ENCODE data around the gene FANCC. TPM values are rescaled to one million over a fixed set of nuclear protein-coding genes. Genes with fewer than 3 reads are reported as not detected.
"Not testable (repeated sequence)": the region's sequence is repeated elsewhere in the genome, so short reads cannot be mapped to it uniquely, and the experiment has no call there.

The FANCC gene
- total RNA-seq, 6 experiments from 2014 or later, result 4.7 to 7.1 (median 5.7) TPM

DNA sequence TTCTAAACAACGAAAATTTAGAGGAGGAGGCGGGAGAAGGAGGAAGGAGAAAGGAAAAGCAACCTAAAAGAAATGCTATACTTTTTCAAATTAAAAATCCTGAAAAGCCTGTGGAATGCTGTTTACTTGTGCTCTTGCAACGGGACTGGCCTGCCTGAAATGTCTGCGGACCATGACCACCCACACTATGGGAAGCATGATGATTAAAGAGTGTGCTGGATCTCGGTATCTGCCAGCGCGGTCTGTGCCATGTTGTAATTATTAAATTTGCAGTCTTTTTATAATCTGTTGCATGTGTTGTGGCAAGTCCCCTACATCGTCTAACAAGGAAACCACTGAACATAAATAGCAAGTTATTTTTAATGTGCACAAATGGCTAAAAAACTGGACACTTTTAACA is 111.4 kb downstream of the FANCC start:
- no peaks in the 10 kb centered on the region for H3K9me3 Mint-ChIP-seq
- H3K4me3 Mint-ChIP-seq, result peak overlapping the region; percentile 79; the same call in 1 of the 2 replicates
- H3K27ac Mint-ChIP-seq, result peak overlapping the region; percentile 15; the same call in 1 of the 2 replicates
- TF ChIP-seq, protein P1, sequence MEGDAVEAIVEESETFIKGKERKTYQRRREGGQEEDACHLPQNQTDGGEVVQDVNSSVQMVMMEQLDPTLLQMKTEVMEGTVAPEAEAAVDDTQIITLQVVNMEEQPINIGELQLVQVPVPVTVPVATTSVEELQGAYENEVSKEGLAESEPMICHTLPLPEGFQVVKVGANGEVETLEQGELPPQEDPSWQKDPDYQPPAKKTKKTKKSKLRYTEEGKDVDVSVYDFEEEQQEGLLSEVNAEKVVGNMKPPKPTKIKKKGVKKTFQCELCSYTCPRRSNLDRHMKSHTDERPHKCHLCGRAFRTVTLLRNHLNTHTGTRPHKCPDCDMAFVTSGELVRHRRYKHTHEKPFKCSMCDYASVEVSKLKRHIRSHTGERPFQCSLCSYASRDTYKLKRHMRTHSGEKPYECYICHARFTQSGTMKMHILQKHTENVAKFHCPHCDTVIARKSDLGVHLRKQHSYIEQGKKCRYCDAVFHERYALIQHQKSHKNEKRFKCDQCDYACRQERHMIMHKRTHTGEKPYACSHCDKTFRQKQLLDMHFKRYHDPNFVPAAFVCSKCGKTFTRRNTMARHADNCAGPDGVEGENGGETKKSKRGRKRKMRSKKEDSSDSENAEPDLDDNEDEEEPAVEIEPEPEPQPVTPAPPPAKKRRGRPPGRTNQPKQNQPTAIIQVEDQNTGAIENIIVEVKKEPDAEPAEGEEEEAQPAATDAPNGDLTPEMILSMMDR (IDR thresholded peaks at IDR 0.05), result no peak
- DNase-seq, result no peak
- H3K27me3 Mint-ChIP-seq (ENCODE audit: insufficient read depth), result no peaks in the 10 kb centered on the region; the same call in 1 of the 2 replicates
- H3K36me3 Mint-ChIP-seq (ENCODE audit: low read depth), result no peaks in the 10 kb centered on the region
- peaks cover 23% of the 10 kb centered on the region for H3K4me1 Mint-ChIP-seq (ENCODE audit: low read depth)

DNA sequence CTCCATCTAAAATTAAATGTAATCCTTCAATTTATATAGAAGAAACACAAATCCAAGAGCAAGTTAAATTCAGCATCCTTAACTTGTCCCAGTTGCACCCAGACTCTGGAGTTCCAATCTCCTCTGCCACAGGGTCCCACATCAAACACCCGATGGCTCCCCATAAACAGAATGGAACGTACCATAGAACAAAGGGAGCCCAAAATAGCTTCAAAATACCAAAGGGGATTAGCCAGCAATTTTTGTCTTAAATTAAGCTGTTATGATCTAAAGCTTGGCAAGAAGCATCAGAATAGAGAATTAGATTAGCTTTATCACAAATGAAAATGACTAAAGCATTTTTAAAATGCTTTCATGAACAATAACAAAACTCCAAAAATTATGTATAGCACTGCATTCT is 112.8 kb downstream of the FANCC start:
- H3K9me3 Mint-ChIP-seq, result no peaks in the 10 kb centered on the region
- TF ChIP-seq, protein P1 (IDR thresholded peaks at IDR 0.05), result no peak
- no peak overlapping the region for H3K4me3 Mint-ChIP-seq
- no peak overlapping the region for H3K27ac Mint-ChIP-seq
- H3K4me1 Mint-ChIP-seq (ENCODE audit: low read depth), result peaks cover 23% of the 10 kb centered on the region
- no peaks in the 10 kb centered on the region; the same call in 1 of the 2 replicates for H3K27me3 Mint-ChIP-seq (ENCODE audit: insufficient read depth)
- no peak for DNase-seq
- H3K36me3 Mint-ChIP-seq (ENCODE audit: low read depth), result no peaks in the 10 kb centered on the region

DNA sequence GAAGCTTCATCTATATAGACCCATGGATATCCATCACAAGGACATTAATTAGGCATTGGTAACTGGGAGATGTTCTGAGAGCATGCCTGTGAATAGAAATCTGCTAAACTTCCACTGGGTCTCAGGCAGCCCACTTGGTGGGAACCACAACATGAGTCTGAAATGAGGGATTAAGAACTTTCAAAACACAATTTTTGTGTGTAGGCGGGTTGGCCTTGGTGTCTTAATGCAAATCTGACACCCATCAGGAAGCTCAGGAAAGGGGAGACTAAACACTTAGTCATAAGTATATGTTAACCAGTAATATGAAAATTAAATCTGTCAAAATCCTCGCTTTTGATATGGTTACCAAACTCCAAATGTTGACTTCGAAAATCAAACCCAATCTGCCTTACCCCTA is 113.2 kb downstream of the FANCC start:
- Mint-ChIP-seq H3K4me3 (no peak overlapping the region), H3K27ac (no peak overlapping the region), H3K27me3 (ENCODE audit: insufficient read depth) (no peaks in the 10 kb centered on the region; the same call in 1 of the 2 replicates), H3K9me3 (no peaks in the 10 kb centered on the region), H3K36me3 (ENCODE audit: low read depth) (no peaks in the 10 kb centered on the region), H3K4me1 (ENCODE audit: low read depth) (peaks cover 23% of the 10 kb centered on the region)
- TF ChIP-seq, protein P1 (IDR thresholded peaks at IDR 0.05), result no peak
- no peak for DNase-seq

DNA sequence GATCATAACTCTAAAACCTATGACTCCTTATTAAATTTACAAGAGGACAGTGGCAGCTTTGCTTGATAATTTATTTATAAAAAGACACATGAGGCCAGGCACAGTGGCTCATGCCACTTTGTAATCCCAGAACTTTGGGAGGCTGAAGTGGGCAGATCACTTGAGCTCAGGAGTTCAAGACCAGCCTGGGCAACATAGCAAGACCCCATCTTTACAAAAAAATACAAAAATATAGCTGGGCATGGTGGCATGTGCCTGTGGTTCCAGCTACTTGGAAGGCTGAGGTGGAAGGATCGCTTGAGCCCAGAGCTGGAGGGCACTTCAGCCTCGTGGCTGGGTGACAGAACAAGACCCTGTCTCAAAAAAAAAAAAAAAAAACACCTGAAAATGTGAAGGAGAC is 114.5 kb downstream of the FANCC start:
- not testable (repeated sequence) for DNase-seq; H3K27ac Mint-ChIP-seq; H3K27me3 Mint-ChIP-seq (ENCODE audit: insufficient read depth); H3K4me3 Mint-ChIP-seq; H3K9me3 Mint-ChIP-seq; H3K36me3 Mint-ChIP-seq (ENCODE audit: low read depth)
- peaks cover 28% of the 10 kb centered on the region for H3K4me1 Mint-ChIP-seq (ENCODE audit: low read depth)

DNA sequence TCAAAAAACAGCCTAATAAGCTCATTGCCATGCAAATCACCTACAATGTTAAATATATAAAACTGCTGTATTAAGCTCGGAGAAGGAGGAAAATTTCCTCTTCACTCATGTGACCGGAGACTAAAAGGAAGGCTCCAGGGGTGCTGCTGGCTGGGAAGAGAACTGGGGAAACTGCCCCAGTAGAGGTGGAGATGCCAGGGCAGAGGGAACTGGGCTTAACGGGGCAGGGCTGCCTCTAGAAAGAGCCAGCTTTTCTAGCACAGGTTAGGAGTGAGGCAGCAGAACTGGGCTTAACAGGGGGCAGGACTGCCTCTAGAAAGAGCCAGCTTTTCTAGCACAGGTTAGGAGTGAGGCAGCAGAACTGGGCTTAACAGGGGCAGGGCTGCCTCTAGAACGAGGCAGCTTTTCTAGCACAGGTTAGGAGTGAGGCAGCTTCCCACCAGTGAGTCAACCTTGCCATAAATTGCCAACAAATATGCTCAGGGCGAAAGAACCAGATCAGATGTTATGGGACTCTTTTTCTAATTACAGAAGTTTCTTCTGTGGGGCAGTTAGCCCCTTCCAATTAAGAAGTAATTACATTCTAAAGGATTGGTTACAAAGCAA is 115.3 kb downstream of the FANCC start:
- H3K36me3 Mint-ChIP-seq (ENCODE audit: low read depth), result no peaks in the 10 kb centered on the region
- no peak overlapping the region for H3K27ac Mint-ChIP-seq
- no peaks in the 10 kb centered on the region for H3K9me3 Mint-ChIP-seq
- no peak for DNase-seq
- peaks cover 31% of the 10 kb centered on the region for H3K4me1 Mint-ChIP-seq (ENCODE audit: low read depth)
- H3K27me3 Mint-ChIP-seq (ENCODE audit: insufficient read depth), result no peaks in the 10 kb centered on the region; the same call in 1 of the 2 replicates
- H3K4me3 Mint-ChIP-seq, result no peak overlapping the region
- TF ChIP-seq, protein P1 (IDR thresholded peaks at IDR 0.05), result no peak

DNA sequence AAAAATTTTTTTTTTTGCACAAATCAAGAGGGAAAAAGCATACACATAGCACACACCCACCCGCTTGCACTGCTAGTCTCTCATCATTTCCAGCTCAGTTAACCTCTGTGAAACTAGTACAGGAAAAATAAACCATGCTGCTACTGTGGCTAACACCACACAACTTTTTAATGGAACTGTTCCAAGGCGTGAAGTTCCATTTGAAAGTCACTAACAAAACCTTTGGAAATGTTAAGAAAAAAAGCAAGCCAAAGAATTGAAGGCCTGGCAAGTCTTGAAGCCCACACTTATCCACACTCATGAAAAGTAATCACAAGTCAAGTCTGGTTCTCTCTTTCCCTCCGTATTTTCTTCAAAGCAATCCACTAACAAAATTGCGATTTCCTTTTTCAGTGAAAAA is 116.3 kb downstream of the FANCC start:
- no peak overlapping the region for H3K4me3 Mint-ChIP-seq
- H3K9me3 Mint-ChIP-seq, result no peaks in the 10 kb centered on the region
- TF ChIP-seq, protein P1 (IDR thresholded peaks at IDR 0.05), result no peak
- no peak for DNase-seq
- no peaks in the 10 kb centered on the region for H3K36me3 Mint-ChIP-seq (ENCODE audit: low read depth)
- H3K27me3 Mint-ChIP-seq (ENCODE audit: insufficient read depth), result no peaks in the 10 kb centered on the region; the same call in 1 of the 2 replicates
- peaks cover 21% of the 10 kb centered on the region for H3K4me1 Mint-ChIP-seq (ENCODE audit: low read depth)
- no peak overlapping the region for H3K27ac Mint-ChIP-seq

Measured in HFFc6 (cell line).